ENCODE measurements around the gene CSPG4.
"Not testable (repeated sequence)": the region's sequence is repeated elsewhere in the genome, so short reads cannot be mapped to it uniquely, and the experiment has no call there.

The CSPG4 gene

DNA sequence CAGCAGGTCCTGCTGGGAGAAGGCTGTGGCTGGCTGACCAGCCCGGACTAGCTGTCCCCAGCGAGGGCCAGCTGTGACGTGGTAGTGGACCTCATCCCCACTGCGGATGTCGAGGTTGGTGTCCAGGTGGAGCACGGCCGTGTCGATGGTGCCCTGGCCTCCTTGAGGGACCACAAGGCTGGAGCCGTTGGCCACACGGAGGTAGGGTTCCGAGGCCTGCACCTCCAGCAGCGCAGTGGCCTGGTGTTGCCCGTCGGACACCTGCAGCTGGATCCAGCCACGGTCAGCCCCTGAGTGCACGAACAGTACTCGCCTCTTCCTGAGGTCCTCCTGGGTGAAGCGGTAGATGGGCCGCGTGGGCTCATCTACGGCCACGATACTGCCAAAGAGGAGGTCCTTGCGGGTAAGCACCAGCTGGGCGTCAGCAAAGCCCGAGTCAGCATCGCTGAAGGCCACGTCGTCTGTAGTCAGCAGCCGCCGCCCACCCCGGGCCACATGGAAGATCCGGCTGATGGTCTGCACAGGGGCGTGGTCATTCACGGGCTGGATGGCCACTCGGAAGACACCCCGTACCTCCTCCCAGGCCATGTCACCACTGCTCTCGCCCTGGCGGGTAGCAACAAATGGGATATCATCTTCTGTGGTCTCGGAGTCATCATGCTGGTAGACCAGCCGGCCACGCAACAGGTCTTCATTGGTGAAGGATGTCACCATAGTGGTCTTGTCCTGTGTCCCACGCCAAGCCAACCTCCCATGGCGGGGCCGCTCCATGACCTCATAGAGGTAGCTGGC lies 25.0 kb downstream of the CSPG4 start:
- no peak for DNase-seq (ENCODE audit: low read depth, low spot score)
- no peak overlapping the region for H3K4me3 ChIP-seq (ENCODE audit: low read depth, low read length)
- ChIA-PET CTCF (interaction anchor here (1.3 to 6.0 kb wide), 5 partner anchors 10 to 113 kb away, joined by 3 to 116 read pairs (median 10); no protein-coding TSS in a partner anchor), POLR2A (no interaction called here)
- TF ChIP-seq, protein P1, sequence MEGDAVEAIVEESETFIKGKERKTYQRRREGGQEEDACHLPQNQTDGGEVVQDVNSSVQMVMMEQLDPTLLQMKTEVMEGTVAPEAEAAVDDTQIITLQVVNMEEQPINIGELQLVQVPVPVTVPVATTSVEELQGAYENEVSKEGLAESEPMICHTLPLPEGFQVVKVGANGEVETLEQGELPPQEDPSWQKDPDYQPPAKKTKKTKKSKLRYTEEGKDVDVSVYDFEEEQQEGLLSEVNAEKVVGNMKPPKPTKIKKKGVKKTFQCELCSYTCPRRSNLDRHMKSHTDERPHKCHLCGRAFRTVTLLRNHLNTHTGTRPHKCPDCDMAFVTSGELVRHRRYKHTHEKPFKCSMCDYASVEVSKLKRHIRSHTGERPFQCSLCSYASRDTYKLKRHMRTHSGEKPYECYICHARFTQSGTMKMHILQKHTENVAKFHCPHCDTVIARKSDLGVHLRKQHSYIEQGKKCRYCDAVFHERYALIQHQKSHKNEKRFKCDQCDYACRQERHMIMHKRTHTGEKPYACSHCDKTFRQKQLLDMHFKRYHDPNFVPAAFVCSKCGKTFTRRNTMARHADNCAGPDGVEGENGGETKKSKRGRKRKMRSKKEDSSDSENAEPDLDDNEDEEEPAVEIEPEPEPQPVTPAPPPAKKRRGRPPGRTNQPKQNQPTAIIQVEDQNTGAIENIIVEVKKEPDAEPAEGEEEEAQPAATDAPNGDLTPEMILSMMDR (IDR thresholded peaks at IDR 0.05; ENCODE audit: insufficient read depth, low read length, missing control alignments): no peak

DNA sequence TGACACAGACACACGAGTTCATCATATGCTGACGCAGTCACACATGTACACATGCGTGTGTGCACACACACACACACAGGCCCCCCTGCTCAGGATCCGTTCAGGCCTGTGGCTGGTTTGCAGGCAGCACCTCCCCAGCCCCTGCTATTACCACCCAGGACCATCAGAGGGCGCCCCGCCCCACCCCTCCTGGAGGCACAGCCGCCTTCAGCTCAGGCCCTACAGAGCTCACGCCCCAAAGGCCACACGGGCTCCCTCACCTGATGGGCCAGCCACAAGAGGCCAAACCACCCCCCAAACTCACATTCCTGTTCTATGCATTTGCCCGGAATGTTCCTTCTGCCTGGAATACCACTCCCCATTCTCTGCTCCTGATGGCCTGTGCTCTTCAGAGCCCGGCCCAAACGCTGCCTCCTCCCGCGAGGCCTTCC lies 26.4 kb downstream of the CSPG4 start:
- not testable (repeated sequence) for H3K4me3 ChIP-seq (ENCODE audit: low read depth, low read length); DNase-seq (ENCODE audit: low read depth, low spot score)
- POLR2A ChIA-PET: interaction anchor here (0.5 to 1.6 kb wide), 2 partner anchors 115 to 318 kb away, joined by 4 to 5 read pairs; no protein-coding TSS in a partner anchor
- TF ChIP-seq, protein P1 (IDR thresholded peaks at IDR 0.05; ENCODE audit: insufficient read depth, low read length, missing control alignments): peak; percentile 69
- CTCF ChIA-PET: interaction anchor here (0.6 to 6.0 kb wide), 26 partner anchors 9 to 318 kb away, joined by 3 to 116 read pairs (median 5); partner anchors contain the start of genes MAN2C1 and SNUPN

DNA sequence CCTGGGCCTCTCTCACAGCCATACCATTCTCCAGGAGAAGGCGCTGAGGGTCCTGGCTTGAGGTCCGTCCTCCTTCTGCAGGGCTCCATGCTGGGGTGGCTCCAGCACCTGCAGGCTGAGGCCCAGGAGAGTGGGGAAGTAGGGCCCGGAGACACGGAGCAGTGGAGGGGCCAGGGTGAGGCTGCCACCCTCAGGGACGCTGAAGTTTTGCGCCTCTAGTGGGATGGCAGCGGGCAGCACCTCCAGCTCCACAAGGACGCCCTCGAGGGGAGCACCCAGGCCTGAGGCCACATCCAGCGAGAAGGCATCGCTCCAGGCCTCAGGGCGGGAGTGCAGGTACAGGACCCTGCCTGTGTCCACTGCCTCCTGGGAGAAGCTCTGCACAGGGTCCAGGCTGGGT lies 27.5 kb downstream of the CSPG4 start:
- TF ChIP-seq, protein P1 (IDR thresholded peaks at IDR 0.05; ENCODE audit: insufficient read depth, low read length, missing control alignments): no peak
- no peak for DNase-seq (ENCODE audit: low read depth, low spot score)
- no peak overlapping the region for H3K4me3 ChIP-seq (ENCODE audit: low read depth, low read length)
- CTCF ChIA-PET: interaction anchor here (1.2 to 6.0 kb wide), 16 partner anchors 9 to 317 kb away, joined by 3 to 116 read pairs (median 8); partner anchors contain the start of genes IMP3, MAN2C1 and SNX33
- POLR2A ChIA-PET: interaction anchor here (1.6 kb wide), 1 partner anchor 116 kb away, joined by 5 read pairs; no protein-coding TSS in a partner anchor

DNA sequence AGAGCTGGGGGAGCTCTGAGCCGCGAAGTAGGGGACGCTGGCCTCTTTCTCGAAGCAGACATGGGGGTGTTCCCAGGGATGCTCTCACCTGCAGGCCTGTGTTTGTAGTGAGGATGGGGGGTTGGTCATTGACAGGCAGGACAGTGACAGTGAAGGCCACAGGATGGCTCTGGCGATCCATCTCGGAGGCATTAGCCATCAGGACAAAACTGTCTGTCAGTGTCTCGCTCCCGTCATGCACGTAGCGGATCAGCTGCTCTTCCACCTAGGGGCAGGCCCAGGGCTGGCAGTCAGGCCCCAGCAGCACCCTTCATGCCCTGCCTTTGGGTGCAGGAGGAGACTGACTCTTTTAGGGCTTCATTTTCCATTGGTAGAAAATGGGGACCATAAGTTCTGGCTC lies 28.0 kb downstream of the CSPG4 start:
- TF ChIP-seq, protein P1 (IDR thresholded peaks at IDR 0.05; ENCODE audit: insufficient read depth, low read length, missing control alignments): no peak
- H3K4me3 ChIP-seq (ENCODE audit: low read depth, low read length): no peak overlapping the region
- CTCF ChIA-PET: interaction anchor here (0.7 to 6.0 kb wide), 17 partner anchors 10 to 317 kb away, joined by 3 to 116 read pairs (median 7); partner anchors contain the start of genes IMP3, MAN2C1 and SNX33
- no peak for DNase-seq (ENCODE audit: low read depth, low spot score)
- POLR2A ChIA-PET: no interaction called here

DNA sequence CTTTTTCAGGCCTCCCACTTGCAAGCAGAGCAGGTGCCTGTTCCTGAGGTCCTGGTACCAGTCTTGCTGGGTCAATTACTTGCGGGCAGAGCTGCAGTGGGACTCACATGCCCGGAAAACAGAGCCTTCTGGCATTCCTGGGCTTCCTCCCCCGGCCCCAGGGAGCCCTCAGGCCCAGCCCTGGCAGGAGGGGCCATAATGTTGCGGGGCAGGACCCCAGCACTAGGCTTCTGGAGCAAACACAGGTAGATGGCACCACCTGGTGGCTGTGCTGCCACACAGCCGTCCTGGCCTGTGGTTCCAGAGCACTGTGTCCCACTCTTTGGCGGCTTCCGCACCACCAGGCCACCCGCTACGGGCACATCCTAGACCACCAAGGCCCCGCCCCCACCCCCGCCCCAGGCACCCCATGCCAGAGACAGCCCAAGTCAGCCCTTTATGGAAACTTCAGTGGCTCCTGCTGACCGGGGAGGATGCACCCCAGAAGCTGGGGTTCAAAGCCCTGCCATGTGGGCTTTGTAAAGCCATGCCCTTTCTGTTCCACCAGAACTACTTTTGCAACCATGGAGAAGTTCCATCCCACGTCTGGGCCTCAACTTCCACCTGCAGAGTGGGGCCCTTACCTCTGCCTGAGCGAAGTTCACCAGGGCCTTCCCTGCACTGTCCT lies 28.9 kb downstream of the CSPG4 start:
- DNase-seq (ENCODE audit: low read depth, low spot score); POLR2A ChIA-PET; H3K4me3 ChIP-seq (ENCODE audit: low read depth, low read length): not testable (repeated sequence)
- CTCF ChIA-PET: interaction anchor here (0.6 to 6.0 kb wide), 23 partner anchors 10 to 316 kb away, joined by 3 to 116 read pairs (median 4); partner anchors contain the start of genes IMP3, MAN2C1, SNUPN and SNX33
- TF ChIP-seq, protein P1 (IDR thresholded peaks at IDR 0.05; ENCODE audit: insufficient read depth, low read length, missing control alignments): peak; percentile 85
